BJ (cell line): ENCODE results near the gene NLRP5. TPM values are rescaled to one million over a fixed set of nuclear protein-coding genes. Genes with fewer than 3 reads are reported as not detected.

Source experiments
- CTCF ChIA-PET: fragments of 350-600 bp; formaldehyde crosslinking; extraction: SDS; loops from one replicate; lab custom pipeline; 2021; ENCODE audit warnings: antibody characterized with exemption, inconsistent platforms; lab: Yijun Ruan, JAX
- POLR2A ChIA-PET: fragments of 300-600 bp; sonication (Branson Sonifier 250); formaldehyde crosslinking; extraction: SDS; loops from one replicate; lab custom pipeline; 2021; ENCODE audit warnings: antibody characterized with exemption; lab: Charles Lee
- DNase-seq: peaks from one replicate; pipeline ENCODE4 v3.0.0-alpha.2; 2011; ENCODE audit warnings: low read depth
- H3K27me3 ChIP-seq: 2 replicates; pipeline ENCODE4 v1.6.0; 2011; ENCODE audit warnings: low read length; ENCODE audit not compliant: control insufficient read depth, insufficient read depth
- H3K36me3 ChIP-seq: 2 replicates; pipeline ENCODE4 v1.5.1; 2011; ENCODE audit warnings: low read length; ENCODE audit not compliant: control insufficient read depth, insufficient read depth
- H3K4me3 ChIP-seq: 2 replicates; pipeline ENCODE4 v1.5.1; 2011; ENCODE audit warnings: low read depth, mild to moderate bottlenecking, control low read depth, low read length
- CTCF ChIP-seq: IDR thresholded peaks from 2 replicates; pipeline ENCODE4 v1.5.1; 2011; ENCODE audit warnings: low read depth, mild to moderate bottlenecking, control low read depth, inconsistent platforms, low read length, moderate library complexity; ENCODE audit not compliant: insufficient read depth
- polyA plus RNA-seq: library from polyadenylated mRNA; depleted of rRNA; stranded (reverse); fragments of >200 nt; gene quantifications from 2 replicates; pipeline ENCODE4 v1.2.3, GENCODE V29; 2011

Gene NLRP5
- polyA plus RNA-seq, 1 experiment, result not detected

GRCh38 chr19:55958356-55958755, 28.2 kb upstream of the NLRP5 start:
- ChIA-PET POLR2A (no interaction called here), CTCF (no interaction called here)
- DNase-seq, result no peak
- Histone ChIP-seq H3K36me3 (no peaks in the 10 kb centered on the region), H3K4me3 (no peak overlapping the region), H3K27me3 (no peaks in the 10 kb centered on the region)
- TF ChIP-seq CTCF, result no peak

GRCh38 chr19:55959996-55960675, 26.4 kb upstream of the NLRP5 start:
- POLR2A ChIA-PET, result no interaction called here
- no peak for TF ChIP-seq CTCF
- Histone ChIP-seq H3K4me3 (no peak overlapping the region), H3K36me3 (no peaks in the 10 kb centered on the region), H3K27me3 (no peaks in the 10 kb centered on the region)
- CTCF ChIA-PET, result no interaction called here
- DNase-seq, result no peak

- TF ChIP-seq CTCF, result no peak
- ChIA-PET POLR2A (no interaction called here), CTCF (no interaction called here)
- DNase-seq, result no peak
- Histone ChIP-seq H3K4me3 (no peak overlapping the region), H3K27me3 (no peaks in the 10 kb centered on the region), H3K36me3 (no peaks in the 10 kb centered on the region)
These were observed 24.4 kb upstream of the NLRP5 start for GRCh38 chr19:55962186-55962585.

- POLR2A ChIA-PET, result no interaction called here
- no peaks in the 10 kb centered on the region for H3K27me3 ChIP-seq
- no peak for TF ChIP-seq CTCF
These were observed 12.6 kb upstream of the NLRP5 start for GRCh38 chr19:55973982-55974381.

GRCh38 chr19:55980415-55980814, 6.2 kb upstream of the NLRP5 start:
- H3K27me3 ChIP-seq, result no peaks in the 10 kb centered on the region
- ChIA-PET CTCF (no interaction called here), POLR2A (no interaction called here)
- DNase-seq, result no peak
- H3K4me3 ChIP-seq, result no peak overlapping the region
- H3K36me3 ChIP-seq, result no peaks in the 10 kb centered on the region
- TF ChIP-seq CTCF, result no peak

More at GRCh38 chr19:55973982-55974381, 12.6 kb upstream of the NLRP5 start:
- Histone ChIP-seq H3K36me3 (no peaks in the 10 kb centered on the region), H3K4me3 (no peak overlapping the region)
- CTCF ChIA-PET, result no interaction called here
- no peak for DNase-seq
